ENCODE data around the gene TRIM25. TPM values are rescaled to one million over a fixed set of nuclear protein-coding genes. Genes with fewer than 3 reads are reported as not detected.

The TRIM25 gene
- total and polyA plus RNA-seq, 2 of the 8 experiments (the other 6 are each of a cell fraction or from before 2014, with no cell fraction given) = 16.6 to 38.9 TPM

DNA sequence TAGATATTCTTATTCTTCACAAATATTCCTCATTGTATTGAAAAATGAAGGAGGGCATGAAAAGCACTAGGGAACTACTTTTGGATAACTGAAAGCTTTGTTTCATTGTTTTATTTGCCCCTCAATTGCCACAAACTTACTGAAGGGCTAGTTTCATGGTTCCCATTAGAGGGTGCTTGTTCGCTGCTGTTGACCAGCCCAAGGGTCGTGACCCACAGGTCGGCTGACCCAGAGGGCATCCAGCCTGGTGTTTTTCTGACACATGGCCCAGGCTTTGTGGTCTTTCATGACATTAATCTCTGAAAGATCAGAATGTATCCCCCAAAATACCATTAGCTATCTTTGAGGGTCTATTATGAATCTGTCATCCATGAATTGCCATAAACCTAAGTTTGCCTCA lies 49.9 kb downstream of the TRIM25 start:
- H2BK12ac ChIP-seq (ENCODE audit: low read depth, low read length) = no peak overlapping the region
- H3K56ac ChIP-seq (replicated peaks; ENCODE audit: insufficient read length, low read depth, low read length) = no peak overlapping the region
- H3K4ac ChIP-seq (replicated peaks; ENCODE audit: insufficient read length, low read depth, low read length) = no peak overlapping the region
- H4K8ac ChIP-seq (ENCODE audit: extremely low read depth, insufficient read depth, low read length) = no peak overlapping the region
- no peak overlapping the region for H2BK20ac ChIP-seq (ENCODE audit: low read length)
- no peak overlapping the region for H2AK5ac ChIP-seq (ENCODE audit: low read depth, low read length)
- no peak overlapping the region for H2BK5ac ChIP-seq (ENCODE audit: low read depth, low read length)
- H3K9ac ChIP-seq (replicated peaks in 1 of 4; ENCODE audit: extremely low read depth in 1 of 4, low read depth in 3 of 4, low read length in 3 of 4) = no peak overlapping the region
- H3K14ac ChIP-seq (ENCODE audit: insufficient read length) = no peak overlapping the region
- no peak for DNase-seq (ENCODE audit: low read depth in 1 of 2, low spot score in 2 of 2)
- no peak overlapping the region for H3K4me2 ChIP-seq (ENCODE audit: insufficient read depth in 1 of 2, low read depth in 2 of 2, low read length in 2 of 2)
- ChIA-PET POLR2A (ENCODE audit: partially characterized antibody) (interaction anchor here (1.7 kb wide), 1 partner anchor 39 kb away, joined by 3 read pairs; no protein-coding TSS in a partner anchor), CTCF (ENCODE audit: partially characterized antibody) (interaction anchor here (1.0 to 2.5 kb wide), 4 partner anchors 13 to 44 kb away, joined by 3 to 8 read pairs (median 4); no protein-coding TSS in a partner anchor)
- H3K9me3 ChIP-seq (ENCODE audit: insufficient read depth in 2 of 2, low read depth in 1 of 2, low read length in 1 of 2) = no peaks in the 10 kb centered on the region
- H2BK120ac ChIP-seq (replicated peaks; ENCODE audit: low read depth, low read length) = no peak overlapping the region
- H3K23ac ChIP-seq (ENCODE audit: insufficient read length) = no peak overlapping the region
- H3K36me3 ChIP-seq (ENCODE audit: control insufficient read depth in 2 of 4, insufficient read depth in 4 of 4, low read length in 3 of 4) = peaks cover 0 to 6% (median 3%) of the 10 kb centered on the region in 4 experiments; a peak in 5 of 8 replicates
- no peaks in the 10 kb centered on the region; a peak in 2 of 7 replicates for H3K4me1 ChIP-seq (replicated peaks in 1 of 4; ENCODE audit: control insufficient read depth in 3 of 4, insufficient read depth in 4 of 4, low read length in 3 of 4)
- 93% methylated on average over 3 of the region's 3 CpGs; no CpG with 5 or more reads in 1 of the 2 experiments for WGBS, 2 experiments (ENCODE audit: extremely low coverage in 1 of 2, insufficient coverage in 1 of 2, insufficient read length in 1 of 2, insufficient replicate concordance in 2 of 2, low coverage in 1 of 2, low lambda C conversion rate in 2 of 2, missing lambda C conversion rate in 1 of 2)
- H4K20me1 ChIP-seq (replicated peaks in 1 of 2; ENCODE audit: control insufficient read depth in 1 of 2, insufficient read depth in 2 of 2, low read length in 2 of 2) = no peaks in the 10 kb centered on the region
- no peaks in the 10 kb centered on the region for H3K23me2 ChIP-seq (ENCODE audit: low read depth, low read length)
- no peak overlapping the region for H4K5ac ChIP-seq (ENCODE audit: insufficient read length, low read depth, low read length)
- FAIRE-seq = no peak
- H3K79me2 ChIP-seq (ENCODE audit: control insufficient read depth in 1 of 2, insufficient read depth in 2 of 2, low read length in 2 of 2) = no peaks in the 10 kb centered on the region
- TF ChIP-seq YY1 (IDR thresholded peaks at IDR 0.05; ENCODE audit: low read depth, low read length) = no peak
- no peak for TF ChIP-seq TCF12 (IDR thresholded peaks at IDR 0.05; ENCODE audit: low read depth, low read length)
- TF ChIP-seq RAD21 (IDR thresholded peaks at IDR 0.05 in 1 of 2, conservative IDR thresholded peaks at IDR 0.05 in 1 of 2; ENCODE audit: low read depth in 2 of 2, low read length in 2 of 2) = peak; percentile 10 to 23; a peak in 2 of 4 replicates
- TF ChIP-seq, protein P1, sequence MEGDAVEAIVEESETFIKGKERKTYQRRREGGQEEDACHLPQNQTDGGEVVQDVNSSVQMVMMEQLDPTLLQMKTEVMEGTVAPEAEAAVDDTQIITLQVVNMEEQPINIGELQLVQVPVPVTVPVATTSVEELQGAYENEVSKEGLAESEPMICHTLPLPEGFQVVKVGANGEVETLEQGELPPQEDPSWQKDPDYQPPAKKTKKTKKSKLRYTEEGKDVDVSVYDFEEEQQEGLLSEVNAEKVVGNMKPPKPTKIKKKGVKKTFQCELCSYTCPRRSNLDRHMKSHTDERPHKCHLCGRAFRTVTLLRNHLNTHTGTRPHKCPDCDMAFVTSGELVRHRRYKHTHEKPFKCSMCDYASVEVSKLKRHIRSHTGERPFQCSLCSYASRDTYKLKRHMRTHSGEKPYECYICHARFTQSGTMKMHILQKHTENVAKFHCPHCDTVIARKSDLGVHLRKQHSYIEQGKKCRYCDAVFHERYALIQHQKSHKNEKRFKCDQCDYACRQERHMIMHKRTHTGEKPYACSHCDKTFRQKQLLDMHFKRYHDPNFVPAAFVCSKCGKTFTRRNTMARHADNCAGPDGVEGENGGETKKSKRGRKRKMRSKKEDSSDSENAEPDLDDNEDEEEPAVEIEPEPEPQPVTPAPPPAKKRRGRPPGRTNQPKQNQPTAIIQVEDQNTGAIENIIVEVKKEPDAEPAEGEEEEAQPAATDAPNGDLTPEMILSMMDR (IDR thresholded peaks at IDR 0.05; ENCODE audit: control extremely low read depth in 1 of 3, insufficient read depth in 1 of 3, low read depth in 1 of 3, low read length in 3 of 3) = no peak
- H3K27ac ChIP-seq (ENCODE audit: low read depth, low read length) = no peak overlapping the region
- H3K27me3 ChIP-seq (replicated peaks in 1 of 4; ENCODE audit: control insufficient read depth in 3 of 4, extremely low read depth in 1 of 4, insufficient read depth in 3 of 4, low read length in 3 of 4) = no peaks in the 10 kb centered on the region
- no peak overlapping the region for H2BK15ac ChIP-seq (ENCODE audit: low read length)
- no peak overlapping the region for H3K18ac ChIP-seq (ENCODE audit: extremely low read depth, low read length)
- no peak overlapping the region for H3K4me3 ChIP-seq (ENCODE audit: extremely low read depth in 1 of 4, insufficient read depth in 2 of 4, low read depth in 3 of 4, low read length in 4 of 4)
- no peaks in the 10 kb centered on the region for H3K79me1 ChIP-seq (ENCODE audit: low read depth, low read length)
- H4K91ac ChIP-seq (replicated peaks; ENCODE audit: insufficient read length, low read length) = no peak overlapping the region
- no peak overlapping the region for H2AFZ ChIP-seq (ENCODE audit: low read length)

All from H1 (cell line).